HG03135 (cell line): ENCODE data around the gene CHAF1A.

Source experiments
- ATAC-seq: cut with Tn5 transposase; IDR thresholded peaks from one replicate; pipeline ENCODE4 v1.9.1; 2021; ENCODE audit warnings: mild to moderate bottlenecking, moderate library complexity; ENCODE audit not compliant: unreplicated experiment

Gene CHAF1A, protein sequence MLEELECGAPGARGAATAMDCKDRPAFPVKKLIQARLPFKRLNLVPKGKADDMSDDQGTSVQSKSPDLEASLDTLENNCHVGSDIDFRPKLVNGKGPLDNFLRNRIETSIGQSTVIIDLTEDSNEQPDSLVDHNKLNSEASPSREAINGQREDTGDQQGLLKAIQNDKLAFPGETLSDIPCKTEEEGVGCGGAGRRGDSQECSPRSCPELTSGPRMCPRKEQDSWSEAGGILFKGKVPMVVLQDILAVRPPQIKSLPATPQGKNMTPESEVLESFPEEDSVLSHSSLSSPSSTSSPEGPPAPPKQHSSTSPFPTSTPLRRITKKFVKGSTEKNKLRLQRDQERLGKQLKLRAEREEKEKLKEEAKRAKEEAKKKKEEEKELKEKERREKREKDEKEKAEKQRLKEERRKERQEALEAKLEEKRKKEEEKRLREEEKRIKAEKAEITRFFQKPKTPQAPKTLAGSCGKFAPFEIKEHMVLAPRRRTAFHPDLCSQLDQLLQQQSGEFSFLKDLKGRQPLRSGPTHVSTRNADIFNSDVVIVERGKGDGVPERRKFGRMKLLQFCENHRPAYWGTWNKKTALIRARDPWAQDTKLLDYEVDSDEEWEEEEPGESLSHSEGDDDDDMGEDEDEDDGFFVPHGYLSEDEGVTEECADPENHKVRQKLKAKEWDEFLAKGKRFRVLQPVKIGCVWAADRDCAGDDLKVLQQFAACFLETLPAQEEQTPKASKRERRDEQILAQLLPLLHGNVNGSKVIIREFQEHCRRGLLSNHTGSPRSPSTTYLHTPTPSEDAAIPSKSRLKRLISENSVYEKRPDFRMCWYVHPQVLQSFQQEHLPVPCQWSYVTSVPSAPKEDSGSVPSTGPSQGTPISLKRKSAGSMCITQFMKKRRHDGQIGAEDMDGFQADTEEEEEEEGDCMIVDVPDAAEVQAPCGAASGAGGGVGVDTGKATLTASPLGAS

DNA sequence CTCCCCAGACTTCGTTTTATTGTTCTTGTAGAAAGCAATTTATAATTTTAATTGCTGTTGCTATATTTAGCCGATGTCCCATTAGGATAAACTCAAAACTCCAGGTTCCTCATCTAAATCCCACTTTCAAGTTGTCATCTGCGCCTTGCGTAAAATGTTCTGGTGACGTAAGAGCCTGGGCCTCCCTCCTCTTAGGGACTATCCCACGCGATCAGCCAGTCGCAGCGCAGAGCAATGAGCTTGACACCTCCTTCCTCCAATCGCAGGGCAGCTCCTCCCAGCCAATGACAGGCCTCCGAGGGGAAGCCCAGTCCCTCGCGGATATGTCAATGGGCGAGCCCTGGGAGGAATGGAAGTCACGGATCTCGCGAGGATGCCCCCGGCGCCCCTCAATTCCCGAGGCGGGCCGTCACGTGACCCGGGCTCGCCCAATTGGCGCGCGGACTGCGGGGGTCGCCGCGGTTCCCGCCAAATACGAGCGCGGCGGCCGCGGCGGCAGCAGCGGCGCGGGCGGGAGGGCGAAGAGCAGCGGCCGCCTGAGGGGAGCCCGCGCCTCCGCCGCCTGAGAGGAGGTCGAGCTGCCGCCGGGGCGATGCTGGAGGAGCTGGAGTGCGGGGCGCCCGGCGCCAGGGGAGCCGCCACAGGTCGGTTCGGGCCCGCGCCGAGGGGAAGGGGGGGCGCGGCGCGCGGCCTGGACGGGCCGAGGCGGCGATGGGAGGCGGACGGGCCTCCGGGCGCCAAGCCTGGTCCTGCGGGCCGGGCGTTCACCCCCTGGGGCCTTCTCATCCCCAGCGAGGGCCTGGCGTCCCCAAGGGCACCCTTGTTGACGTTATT lies at the start of gene CHAF1A:
Gene CHAF1A, plus strand, starts transcription at position 470 of the 834 bp plus-strand sequence. Its CDS starts 123 bp downstream, at position 593.
- peak; percentile 79 for ATAC-seq

DNA sequence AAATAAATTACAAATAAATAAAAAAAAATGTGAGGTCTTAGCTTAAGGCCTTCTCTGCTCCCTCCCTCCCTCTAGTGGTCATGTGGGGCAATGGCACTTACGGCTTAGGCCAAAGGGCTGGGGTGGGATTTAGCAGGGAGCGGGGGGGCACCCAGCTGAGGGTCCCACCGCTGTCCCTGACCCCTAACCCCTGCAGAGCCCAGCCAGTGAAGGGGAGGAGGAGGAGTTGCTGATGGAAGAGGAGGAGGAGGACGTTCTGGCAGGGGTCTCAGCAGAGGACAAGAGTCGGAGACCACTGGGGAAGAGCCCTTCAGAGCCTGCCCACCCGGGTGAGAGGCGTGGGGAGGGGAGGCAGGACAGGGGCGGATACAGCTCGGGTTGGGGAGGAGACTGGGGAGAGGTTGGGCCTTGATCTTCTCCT lies 49.7 kb upstream of the CHAF1A start:
- no peak for ATAC-seq

DNA sequence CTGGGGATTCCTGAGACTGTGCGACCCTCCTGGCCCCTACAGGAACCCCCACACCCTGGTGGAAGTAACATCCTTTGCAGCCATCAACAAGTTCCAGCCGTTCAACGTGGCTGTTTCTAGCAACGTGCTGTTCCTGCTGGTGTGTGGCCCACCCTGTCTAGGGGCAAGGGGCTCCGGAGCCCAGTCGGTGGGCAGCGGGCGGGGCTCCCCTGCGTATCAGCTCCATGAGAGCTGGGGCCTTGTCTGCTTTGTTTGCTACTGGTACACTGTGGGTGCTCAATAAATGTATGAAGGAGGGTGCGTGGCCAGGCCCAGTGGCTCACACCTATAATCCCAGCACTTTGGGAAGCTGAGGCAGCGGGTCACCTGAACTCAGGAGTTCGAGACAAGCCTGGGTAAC lies 48.2 kb upstream of the CHAF1A start:
- ATAC-seq: no peak

DNA sequence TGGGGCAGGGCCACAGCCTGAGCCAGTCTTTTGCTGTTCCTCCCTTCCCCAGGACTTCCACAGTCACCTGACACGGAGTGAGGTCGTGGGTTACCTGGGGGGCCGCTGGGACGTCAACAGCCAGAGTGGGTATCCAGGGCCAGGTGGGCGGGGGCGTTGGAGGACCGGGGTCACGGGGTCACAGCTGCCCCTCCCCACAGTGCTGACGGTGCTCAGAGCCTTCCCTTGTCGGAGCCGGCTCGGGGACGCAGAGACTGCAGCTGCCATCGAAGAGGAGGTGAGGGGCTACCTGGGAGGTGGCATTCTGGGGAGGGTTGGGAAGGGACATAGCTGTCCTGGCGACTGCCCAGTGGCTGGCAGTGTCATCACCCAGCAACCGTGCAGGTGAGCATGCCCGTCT lies 47.5 kb upstream of the CHAF1A start:
- ATAC-seq: no peak

DNA sequence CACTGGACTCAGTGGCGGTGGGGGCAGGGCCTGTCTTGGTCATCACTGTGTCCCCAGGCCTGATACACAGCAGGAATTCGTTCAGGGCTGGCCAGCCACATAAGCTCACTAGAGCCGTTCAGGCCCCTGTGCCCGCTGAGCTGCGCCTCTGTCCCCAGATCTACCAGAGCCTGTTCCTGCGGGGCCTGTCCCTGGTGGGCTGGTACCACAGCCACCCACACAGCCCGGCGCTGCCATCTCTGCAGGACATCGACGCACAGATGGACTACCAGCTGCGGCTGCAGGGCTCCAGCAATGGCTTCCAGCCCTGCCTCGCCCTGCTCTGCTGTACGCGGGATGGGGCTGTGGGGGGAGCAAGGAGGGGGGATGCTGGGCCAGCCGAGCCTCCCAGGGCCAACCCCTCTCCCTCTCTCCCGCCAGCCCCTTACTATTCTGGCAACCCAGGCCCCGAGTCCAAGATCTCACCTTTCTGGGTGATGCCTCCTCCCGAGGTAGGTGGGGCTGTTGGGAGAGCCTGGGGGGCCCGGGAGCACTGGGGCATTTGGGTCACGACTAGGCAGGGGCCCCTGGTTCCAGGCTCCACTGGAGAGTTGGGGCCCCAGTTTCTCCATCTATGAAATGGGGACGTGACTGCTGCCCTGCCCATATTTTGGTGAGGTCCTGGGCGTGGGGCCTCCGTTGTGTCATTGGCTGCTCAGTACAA lies 45.2 kb upstream of the CHAF1A start:
- no peak for ATAC-seq

DNA sequence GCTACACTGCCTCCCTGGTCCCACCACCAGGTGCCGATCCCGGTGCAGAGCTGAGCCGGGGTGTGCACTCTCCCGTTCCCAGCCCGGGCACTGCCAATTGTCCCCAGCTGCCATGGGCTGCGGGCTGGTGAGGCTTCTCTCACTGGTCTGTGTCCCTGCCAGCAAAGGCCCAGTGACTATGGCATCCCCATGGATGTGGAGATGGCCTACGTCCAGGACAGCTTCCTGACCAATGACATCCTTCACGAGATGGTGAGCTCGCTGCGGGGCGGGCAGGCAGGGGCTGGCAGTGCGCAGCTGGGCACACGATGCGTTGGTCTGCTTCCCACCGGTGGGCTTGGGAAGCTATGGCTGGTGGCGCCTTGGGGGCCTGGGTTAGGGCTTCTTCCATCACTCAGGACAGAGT lies 44.5 kb upstream of the CHAF1A start:
- ATAC-seq: no peak

DNA sequence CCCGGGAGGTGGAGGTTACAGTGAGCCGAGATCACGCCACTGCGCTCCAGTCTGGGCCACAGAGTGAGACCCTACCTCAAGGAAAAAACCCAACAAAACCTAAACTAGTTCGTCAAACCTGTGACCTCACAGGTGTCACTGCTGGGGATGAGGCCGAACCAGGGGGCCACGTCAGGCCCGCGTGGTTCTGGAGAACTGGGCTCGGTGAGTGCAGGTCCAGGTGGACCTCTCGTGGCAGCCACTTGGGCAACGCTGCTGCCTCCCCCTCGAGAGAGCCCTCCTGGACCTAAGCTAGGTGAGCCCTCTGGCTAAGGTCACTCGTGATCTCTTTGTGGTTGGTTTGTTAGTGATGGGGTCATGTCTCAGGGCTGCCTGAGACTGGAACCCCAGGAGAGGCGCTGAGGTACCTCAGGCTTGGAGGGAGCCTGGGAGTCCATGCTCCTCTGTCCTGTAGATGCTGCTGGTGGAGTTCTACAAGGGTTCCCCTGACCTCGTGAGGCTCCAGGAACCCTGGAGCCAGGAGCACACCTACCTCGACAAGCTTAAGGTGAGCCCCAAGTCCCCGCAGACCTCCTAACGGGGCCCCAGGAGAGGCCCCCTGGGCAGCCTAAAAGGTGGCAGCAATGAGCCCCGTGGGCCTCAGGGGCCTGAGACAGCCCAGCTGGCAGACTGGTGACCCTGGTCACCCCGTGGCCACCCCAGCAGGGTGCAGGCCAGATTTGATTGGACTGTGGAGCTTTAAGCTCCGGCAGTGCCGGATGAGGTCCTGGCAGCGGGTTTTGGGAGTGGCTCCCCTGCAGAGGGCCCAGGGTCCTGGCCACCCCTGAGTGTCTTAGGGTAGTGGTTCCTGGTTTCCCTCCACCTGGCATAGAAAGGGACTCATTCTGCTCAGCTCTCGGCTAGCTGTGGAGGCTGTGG lies 43.5 kb upstream of the CHAF1A start:
- no peak for ATAC-seq

DNA sequence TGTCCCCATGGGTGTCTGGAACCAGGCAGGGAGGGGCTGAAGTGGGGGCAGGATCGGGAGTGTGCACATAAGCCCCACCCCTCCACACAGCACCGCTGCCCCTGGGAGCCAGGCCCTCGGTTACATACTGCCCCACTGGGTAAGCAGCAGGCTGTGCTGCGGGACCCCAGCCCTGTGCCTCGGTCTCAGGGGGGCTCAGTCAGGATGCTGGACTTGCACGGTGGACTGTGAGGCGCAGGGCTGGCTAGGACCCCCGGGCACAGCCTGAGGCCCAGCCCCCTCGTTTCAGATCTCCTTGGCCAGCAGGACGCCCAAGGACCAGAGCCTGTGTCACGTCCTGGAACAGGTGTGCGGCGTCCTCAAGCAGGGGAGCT lies 42.8 kb upstream of the CHAF1A start:
- ATAC-seq: no peak

DNA sequence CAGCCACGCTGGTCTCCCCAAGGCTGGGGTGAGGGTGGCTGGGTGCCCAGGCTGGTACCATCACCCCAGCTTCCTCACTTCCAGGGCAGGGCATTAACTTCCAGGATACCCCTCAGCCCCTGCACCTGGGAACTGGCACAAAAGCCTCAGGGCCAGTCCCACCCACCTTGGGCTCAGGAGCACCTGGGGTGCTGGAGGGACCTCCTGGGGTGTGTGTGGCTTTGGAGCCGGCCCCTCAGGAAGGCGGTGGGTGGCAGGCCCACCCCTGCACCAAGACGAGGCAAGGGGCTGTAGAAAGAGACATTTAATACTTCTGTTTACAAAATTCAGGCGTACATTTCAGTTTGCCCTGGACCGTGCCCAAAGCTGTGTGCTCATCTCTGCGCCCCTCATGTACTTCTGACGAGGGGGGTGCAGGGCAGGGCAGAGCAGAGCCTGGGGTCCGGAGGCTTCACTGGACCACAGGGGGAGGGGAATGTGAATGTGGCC lies 42.3 kb upstream of the CHAF1A start:
- ATAC-seq: no peak

DNA sequence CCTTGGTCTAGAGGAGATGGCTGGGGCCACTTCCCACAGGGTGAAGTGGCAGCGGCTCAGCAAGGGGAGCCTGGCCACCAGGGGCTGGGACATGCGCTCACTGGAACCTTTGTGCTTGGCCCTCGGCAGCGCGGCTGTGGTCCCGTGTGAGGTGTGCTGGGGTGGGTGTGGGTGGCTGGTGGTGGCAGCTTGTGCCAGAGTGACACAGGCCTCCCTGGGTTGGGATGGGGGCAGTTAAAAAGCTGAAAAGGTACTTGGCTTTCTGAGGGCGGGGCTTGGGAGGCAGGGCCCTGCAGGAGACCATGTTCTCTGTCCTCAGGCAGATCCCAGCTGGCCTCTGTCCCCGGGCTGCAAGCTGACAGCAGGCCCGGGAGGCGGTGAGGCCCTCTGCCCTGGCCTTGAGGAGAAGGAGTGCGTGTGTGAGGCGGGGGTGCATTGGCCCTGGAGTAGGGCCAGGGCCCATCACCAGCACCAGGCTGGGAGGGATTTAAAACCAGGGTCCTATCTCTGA lies 41.7 kb upstream of the CHAF1A start:
- ATAC-seq: no peak

DNA sequence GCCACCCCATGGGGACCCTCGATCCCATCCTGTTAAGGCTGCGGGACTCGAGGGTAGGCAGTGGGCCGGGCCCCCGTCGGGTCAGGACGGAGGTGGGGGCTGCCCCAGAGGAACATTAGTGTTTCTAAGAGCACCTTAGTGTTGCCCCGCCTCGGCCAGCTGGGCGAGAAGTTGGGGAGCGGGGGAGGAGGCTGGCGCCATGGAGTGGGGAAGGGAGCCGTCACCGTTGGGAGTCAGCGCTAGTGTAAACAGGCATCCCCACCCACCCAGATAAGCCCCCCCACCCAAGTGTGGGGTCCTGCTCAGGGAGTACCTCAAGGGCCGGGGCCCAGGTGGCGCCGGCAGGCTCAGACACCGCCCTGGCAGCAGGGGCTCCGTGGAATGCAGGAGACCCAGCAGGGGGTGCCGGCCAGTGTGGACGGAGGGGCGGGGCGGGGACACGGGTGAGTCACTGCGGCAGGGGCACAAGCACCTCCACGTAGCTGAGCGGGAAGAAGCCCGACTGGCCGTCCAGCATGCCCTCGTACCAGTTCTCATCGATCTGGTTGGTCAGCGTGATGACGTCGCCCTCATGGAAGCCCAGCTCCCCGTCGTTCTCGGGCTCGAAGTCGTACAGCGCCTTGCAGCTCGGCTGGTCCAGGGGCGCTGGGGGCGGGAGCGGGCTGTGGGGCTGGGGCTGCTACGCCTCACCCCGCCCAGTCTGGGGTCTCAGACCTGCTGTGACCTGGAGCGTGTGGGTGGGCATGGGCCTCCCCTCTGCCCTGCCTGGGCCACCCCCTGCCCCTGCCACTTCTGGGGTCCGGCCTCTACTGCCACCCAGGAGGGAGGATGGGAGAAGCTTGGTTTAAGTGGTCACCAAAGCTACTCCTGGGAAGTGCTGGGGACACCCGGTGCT lies 41.0 kb upstream of the CHAF1A start:
- no peak for ATAC-seq

DNA sequence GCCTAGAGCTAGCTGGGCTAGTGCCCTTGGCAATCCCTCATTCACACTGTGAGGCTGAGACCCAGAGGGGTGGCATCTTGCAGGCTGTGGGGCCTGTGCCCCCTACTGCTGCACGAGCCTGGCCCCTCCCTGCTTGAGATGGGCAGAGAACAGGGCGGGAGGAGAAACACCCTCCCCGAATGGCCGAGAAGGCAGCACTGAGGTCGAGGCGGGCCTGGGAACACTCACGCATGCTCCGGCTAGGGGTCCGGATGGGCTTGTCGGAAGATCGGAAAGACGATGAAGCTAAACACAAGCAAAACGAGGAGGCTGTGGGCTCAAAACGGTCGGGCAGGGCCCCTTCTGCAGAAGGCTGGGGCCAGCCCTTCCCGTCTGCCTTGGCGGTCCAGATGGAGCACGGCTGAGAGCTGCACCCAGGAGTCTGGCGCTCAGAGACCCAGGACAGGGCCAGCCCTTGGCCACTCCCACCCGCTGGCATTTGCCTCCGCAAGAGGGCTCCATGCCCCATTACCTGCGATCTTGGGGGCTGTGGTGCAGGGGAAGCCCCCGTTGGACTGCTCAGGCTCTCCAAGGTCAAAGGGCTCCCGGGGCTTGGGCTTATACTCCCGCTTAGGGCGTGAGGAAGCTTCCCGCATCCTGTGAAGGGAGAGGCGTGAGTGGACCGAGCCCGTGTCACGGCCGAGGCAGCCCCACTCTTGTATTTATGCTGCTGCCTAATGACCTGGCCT lies 40.2 kb upstream of the CHAF1A start:
- no peak for ATAC-seq

DNA sequence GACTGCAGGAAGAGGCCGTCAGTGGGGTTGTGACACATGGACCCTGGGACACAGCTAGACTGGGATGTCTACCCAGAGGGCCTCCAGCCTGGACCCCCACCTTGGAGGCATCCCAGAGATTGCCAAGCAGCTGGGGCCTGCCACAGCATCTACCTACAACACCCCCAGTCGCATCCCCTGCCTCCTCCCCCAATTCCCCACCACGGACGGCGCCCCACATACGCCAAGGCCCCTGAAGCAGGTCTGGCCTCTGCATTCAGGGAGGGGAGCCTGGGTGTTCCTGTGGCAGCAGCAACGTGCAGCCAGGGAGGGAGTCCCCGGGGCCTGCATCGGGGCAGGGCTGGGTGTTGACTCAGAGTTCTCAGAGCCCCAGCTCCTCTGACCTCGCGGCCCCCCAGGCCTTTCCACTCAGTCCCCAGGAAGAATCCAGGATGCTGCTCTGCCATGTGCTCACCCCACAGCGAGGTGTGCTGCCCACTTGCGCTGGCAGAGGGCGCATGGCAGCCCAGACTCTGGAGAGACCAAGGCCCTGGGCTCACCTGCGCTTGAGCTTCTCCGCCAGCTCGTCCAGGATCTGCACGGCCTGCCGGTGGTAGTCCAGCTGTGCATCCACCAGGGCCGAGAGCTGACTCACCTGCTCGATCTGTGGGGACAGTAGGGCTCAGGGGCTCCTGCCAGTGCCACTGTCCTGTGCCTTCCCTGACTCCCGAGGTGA lies 39.5 kb upstream of the CHAF1A start:
- ATAC-seq: no peak

DNA sequence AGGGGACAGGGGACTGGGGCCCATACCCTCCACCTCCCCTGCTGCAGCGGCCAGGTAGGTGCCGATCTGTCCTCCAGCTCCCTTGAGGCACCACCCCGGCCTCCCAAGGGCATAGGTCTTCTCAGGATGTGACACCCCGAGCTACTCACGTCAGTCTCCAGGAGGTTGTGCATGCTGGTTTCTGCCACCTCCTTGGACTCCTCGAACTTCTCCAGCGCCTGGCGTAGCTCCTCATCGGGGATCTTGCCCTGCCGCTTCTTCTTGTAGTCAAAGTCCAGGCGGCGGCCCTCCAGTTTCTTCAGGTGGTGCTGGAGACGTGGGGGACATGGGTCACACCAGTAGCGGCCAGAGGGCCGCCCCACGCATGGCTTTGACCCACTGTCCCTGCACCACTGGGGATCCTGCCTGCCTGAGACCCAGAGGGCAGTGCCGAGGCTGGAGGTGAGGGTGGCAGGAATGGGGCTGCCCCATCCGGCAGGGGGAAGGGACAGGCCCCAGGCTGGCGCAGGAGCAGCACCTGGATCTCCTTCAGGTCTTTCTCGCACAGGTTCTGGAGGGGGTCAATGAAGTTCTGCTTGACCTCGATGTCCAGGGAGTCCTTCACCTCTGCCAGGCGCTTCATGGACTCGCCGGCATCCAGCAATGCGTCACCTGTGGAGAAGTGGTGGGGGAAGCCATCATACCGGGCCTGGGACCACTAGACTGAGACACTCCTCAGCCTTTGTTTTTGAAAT lies 38.7 kb upstream of the CHAF1A start:
- no peak for ATAC-seq

DNA sequence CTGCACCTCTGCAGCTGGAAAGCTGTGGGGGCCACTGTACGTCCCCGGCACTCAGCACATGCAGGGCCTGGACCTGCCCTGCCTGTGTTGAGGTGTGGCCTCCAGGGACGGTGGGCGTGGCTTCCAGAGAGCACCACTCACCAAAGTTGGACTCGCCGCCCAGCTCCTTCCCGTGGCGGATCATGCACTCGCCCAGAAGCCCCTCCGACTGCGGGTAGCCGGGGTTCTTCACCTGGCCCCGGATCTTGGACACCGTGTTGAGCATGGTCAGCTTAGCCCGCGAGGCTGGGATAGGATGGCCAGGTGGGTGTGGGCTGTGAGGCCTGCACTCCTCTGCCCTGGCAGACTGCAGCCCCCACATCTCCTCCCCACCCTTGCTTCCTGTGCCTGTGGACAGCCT lies 37.1 kb upstream of the CHAF1A start:
- no peak for ATAC-seq
